IPS-20b (cell line): ENCODE data around the gene SLC39A11.

Experiments used
- H3K27ac ChIP-seq: one replicate; pipeline ENCODE4 v1.5.1; 2013; ENCODE audit warnings: low read length
- H3K27me3 ChIP-seq: 2 replicates; pipeline ENCODE4 v1.6.1; 2013; ENCODE audit warnings: mild to moderate bottlenecking, low read length, inconsistent platforms; ENCODE audit not compliant: insufficient read depth
- H3K36me3 ChIP-seq: 2 replicates; pipeline ENCODE4 v1.6.1; 2013; ENCODE audit warnings: low read depth, mild to moderate bottlenecking, inconsistent platforms, low read length, moderate library complexity; ENCODE audit not compliant: insufficient read depth
- H3K4me1 ChIP-seq: 2 replicates; pipeline ENCODE4 v1.6.1; 2013; ENCODE audit warnings: mild to moderate bottlenecking, control low read depth, inconsistent platforms, low read length, moderate library complexity; ENCODE audit not compliant: insufficient read depth
- H3K4me3 ChIP-seq: 2 replicates; pipeline ENCODE4 v1.5.1; 2013; ENCODE audit warnings: mild to moderate bottlenecking, low read length, inconsistent platforms
- H3K9ac ChIP-seq: 2 replicates; pipeline ENCODE4 v1.6.1; 2013; ENCODE audit warnings: low read depth, mild to moderate bottlenecking, inconsistent platforms, low read length, moderate library complexity
- H3K9me3 ChIP-seq: 2 replicates; pipeline ENCODE4 v1.6.1; 2013; ENCODE audit warnings: mild to moderate bottlenecking, low read depth, low read length, inconsistent platforms; ENCODE audit not compliant: insufficient read depth

SLC39A11 gene

DNA sequence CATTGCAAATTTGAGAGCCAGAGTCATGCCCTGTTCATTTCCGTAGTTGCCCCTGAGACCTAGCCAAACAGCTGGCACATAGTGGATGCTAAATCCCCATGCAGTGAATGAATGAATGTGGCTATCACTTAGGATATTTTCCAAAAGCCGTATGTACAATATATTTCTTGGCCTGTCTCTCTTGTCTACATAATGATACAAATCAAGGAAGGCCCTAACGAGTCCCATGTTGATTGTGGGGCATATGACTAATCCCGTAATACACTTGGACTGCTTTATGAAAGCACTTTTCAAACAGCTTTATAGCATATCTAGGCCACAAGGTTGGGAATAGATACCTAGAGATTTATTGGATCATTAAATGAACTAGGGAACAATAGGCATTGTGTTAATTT is 478.0 kb downstream of the SLC39A11 start:
- no peak overlapping the region for H3K27ac ChIP-seq
- no peaks in the 10 kb centered on the region for H3K4me1 ChIP-seq

DNA sequence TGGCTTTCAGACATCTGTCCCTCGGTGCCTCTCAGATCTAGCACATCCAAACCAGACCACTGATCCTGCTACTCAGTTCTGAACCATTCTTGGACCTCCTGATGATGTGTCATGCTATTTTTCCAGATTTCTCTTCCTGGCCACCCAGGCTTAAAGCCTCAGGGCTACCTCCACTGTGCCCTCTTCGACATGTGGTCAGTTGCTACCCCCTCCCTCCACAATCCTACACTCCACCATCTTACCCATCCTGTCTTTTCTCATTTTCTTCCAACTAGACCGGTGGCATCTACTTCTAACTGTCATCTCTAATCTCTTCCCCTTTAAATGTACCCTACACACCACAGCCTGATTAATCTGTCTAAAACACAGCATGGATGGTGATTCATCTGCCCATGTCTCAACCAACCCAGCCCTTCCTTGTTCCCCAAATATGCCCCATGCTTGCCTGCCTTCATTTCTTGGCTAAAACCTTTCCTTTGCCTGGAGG is 478.6 kb downstream of the SLC39A11 start:
- H3K27ac ChIP-seq: no peak overlapping the region

More for the DNA sequence above, 478.0 kb downstream of the SLC39A11 start:
- no peak overlapping the region for H3K9ac ChIP-seq
- H3K9me3 ChIP-seq: no peaks in the 10 kb centered on the region
- no peaks in the 10 kb centered on the region for H3K36me3 ChIP-seq
- no peak overlapping the region for H3K4me3 ChIP-seq
- peaks cover 25% of the 10 kb centered on the region; the same call in 1 of the 2 replicates for H3K27me3 ChIP-seq

DNA sequence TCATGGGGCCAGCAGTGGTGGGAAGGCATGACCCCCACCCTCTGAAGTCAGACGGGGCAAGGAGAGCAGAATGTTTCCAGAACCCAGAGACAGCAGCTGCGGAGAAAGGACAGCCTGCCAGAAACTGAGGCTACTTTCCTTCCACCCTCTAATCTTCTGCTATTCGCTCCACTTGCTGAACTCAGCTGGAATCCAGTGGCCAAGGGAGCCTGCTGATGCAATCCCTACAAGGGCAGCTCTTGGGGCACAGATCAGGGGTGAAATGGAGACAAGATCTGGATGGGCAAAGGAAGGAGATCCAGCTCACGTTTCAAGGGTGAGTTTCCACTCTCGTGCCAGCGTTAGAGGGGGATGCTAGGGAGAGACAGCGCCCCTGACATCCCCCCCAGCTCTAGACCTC is 479.1 kb downstream of the SLC39A11 start:
- H3K36me3 ChIP-seq: no peaks in the 10 kb centered on the region
- no peaks in the 10 kb centered on the region for H3K4me1 ChIP-seq
- no peak overlapping the region for H3K27ac ChIP-seq

More for the DNA sequence above, 478.6 kb downstream of the SLC39A11 start:
- Histone ChIP-seq H3K4me3 (no peak overlapping the region), H3K27me3 (peaks cover 25% of the 10 kb centered on the region; the same call in 1 of the 2 replicates), H3K4me1 (no peaks in the 10 kb centered on the region), H3K9ac (no peak overlapping the region), H3K9me3 (no peaks in the 10 kb centered on the region), H3K36me3 (no peaks in the 10 kb centered on the region)

DNA sequence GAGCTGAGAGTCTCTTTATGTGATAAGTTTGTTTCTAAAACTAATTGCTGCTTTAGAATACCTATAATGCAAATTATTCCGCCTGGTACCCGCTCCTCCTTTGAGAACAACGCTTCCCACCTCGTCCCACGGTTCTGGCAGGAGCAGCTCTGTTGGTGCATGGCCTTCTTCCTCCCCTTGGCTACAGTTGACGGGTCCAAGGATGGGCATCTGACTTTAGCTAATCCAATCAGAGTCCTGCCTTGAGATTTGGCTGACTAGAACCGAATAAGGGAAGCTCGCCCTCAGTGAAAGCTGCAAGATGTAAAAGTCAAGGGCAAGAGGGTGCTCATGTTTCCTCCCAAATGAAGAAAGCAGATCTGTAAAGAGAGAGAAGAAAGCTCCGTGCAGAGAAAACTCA is 481.3 kb downstream of the SLC39A11 start:
- Histone ChIP-seq H3K27me3 (peaks cover 25% of the 10 kb centered on the region; the same call in 1 of the 2 replicates), H3K27ac (no peak overlapping the region), H3K9ac (no peak overlapping the region)

More for the DNA sequence above, 479.1 kb downstream of the SLC39A11 start:
- H3K9ac ChIP-seq: no peak overlapping the region
- H3K9me3 ChIP-seq: no peaks in the 10 kb centered on the region
- H3K4me3 ChIP-seq: no peak overlapping the region
- H3K27me3 ChIP-seq: peaks cover 25% of the 10 kb centered on the region; the same call in 1 of the 2 replicates

DNA sequence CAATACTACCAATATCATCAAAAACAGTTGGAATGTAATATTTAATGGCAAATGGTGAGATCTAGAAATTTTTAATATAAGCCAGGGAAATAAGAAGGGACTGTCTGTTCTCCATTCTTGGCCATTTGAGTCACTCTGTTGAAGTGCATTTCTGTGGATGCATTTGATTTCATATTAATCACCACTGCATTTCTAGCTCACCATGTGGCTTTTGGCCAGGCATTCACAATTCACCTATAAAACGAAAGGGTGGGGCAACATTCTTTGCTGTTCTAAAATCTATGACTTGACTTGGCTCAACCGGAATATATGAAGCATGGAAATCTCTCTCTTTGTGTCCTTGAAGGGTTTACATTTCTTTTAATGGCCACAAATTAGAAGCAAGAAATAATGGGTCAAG is 483.0 kb downstream of the SLC39A11 start:
- H3K9ac ChIP-seq: no peak overlapping the region

More for the DNA sequence above, 481.3 kb downstream of the SLC39A11 start:
- no peaks in the 10 kb centered on the region for H3K4me1 ChIP-seq
- no peaks in the 10 kb centered on the region for H3K36me3 ChIP-seq
- H3K9me3 ChIP-seq: peaks cover 5% of the 10 kb centered on the region; the same call in 1 of the 2 replicates
- H3K4me3 ChIP-seq: no peak overlapping the region

DNA sequence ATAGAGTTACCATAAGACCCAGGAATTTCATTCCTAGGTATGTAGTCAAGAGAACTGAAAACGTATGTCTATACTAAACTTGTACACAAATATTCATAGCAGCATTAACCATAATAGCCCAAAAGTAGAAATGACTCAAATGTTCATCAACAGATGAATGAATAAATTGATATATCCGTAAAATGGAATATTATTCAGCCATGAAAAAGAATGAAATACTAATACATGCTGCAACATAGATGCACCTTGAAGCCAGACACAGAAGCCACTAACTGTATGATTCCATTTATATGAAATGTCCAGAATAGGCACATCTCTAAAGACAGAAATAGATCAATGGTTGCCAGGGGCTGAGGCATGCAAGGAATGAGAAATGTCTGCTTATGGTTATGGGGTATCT is 484.1 kb downstream of the SLC39A11 start:
- H3K9ac ChIP-seq: no peak overlapping the region
- H3K27ac ChIP-seq: no peak overlapping the region
- peaks cover 5% of the 10 kb centered on the region; the same call in 1 of the 2 replicates for H3K9me3 ChIP-seq
- H3K27me3 ChIP-seq: 0 out of 2 replicates have a peak, but pooled peaks cover 3% of the 10 kb centered on the region
- no peaks in the 10 kb centered on the region for H3K36me3 ChIP-seq
- H3K4me1 ChIP-seq: peaks cover under 1% of the 10 kb centered on the region; the same call in 1 of the 2 replicates
- H3K4me3 ChIP-seq: no peak overlapping the region

More for the DNA sequence above, 483.0 kb downstream of the SLC39A11 start:
- Histone ChIP-seq H3K4me3 (no peak overlapping the region), H3K36me3 (no peaks in the 10 kb centered on the region), H3K27me3 (peaks cover 13% of the 10 kb centered on the region; the same call in 1 of the 2 replicates), H3K27ac (no peak overlapping the region), H3K9me3 (peaks cover 5% of the 10 kb centered on the region; the same call in 1 of the 2 replicates), H3K4me1 (no peaks in the 10 kb centered on the region)

DNA sequence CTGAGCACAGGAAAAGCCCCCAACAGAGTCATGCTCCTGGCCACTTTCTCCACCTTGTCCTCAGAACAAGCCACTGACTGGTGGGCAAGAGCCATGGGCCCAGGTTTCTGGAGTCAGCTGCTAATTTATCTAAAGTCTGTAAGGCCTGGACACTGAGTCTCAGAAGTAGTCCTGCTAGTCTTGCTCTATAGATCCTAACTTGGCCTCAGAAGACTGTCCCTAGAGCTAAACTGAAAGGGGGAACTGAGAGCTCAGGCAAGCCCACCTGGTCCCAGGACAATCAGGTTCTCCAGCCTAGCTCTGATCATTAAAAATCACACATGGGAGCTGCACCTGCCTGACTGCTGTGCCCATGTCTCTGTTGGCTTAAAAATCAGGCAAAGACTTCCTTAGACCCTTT is 485.8 kb downstream of the SLC39A11 start:
- Histone ChIP-seq H3K36me3 (no peaks in the 10 kb centered on the region), H3K27ac (no peak overlapping the region), H3K27me3 (no peaks in the 10 kb centered on the region), H3K9ac (no peak overlapping the region), H3K4me3 (no peak overlapping the region), H3K9me3 (peaks cover 5% of the 10 kb centered on the region; the same call in 1 of the 2 replicates), H3K4me1 (peaks cover 10% of the 10 kb centered on the region)

DNA sequence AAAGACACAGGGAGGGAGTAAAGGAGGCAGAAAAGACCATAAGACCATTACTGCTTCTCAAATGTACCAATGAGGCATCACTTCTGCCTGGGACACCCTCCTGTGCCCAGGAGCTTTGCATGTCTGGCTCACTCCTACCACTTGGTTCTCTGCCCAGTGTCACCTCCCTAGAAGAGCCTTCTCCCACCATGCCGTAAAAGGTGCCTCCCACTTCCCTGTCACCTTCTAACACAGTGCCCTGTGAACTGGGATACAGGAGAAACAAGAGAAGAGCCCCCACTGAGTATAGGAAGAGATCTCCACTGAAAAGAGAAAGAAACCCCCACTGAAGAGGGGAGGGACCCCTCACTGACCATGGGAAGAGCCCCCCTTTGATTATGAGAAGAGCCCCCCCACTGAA is 486.9 kb downstream of the SLC39A11 start:
- Histone ChIP-seq H3K27ac (no peak overlapping the region), H3K9ac (no peak overlapping the region), H3K9me3 (peaks cover 5% of the 10 kb centered on the region; the same call in 1 of the 2 replicates), H3K4me3 (no peak overlapping the region), H3K4me1 (peaks cover 10% of the 10 kb centered on the region), H3K27me3 (no peaks in the 10 kb centered on the region), H3K36me3 (no peaks in the 10 kb centered on the region)

DNA sequence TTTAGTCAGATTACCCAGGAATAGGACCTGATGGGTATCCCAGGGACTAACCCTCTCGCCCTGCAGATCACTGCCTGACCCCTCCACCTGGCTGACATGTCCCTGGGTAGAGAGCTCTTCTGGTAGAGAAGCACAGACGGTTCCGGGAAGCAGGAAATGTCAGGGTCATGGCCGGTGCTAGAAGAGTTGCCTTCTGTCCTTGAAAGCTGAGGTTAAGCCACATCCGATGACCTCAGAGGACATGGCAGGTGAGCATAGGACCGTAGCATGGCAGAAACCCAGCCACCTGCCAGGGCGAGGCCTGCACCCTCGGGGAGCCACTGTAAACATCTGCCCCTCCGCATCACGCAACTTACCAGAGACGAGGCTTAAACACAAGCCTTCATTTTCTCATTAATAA is 488.0 kb downstream of the SLC39A11 start:
- peaks cover 5% of the 10 kb centered on the region; the same call in 1 of the 2 replicates for H3K9me3 ChIP-seq
- H3K9ac ChIP-seq: no peak overlapping the region
- H3K4me3 ChIP-seq: no peak overlapping the region
- no peak overlapping the region for H3K27ac ChIP-seq
- H3K27me3 ChIP-seq: no peaks in the 10 kb centered on the region; the same call in 1 of the 2 replicates
- H3K36me3 ChIP-seq: no peaks in the 10 kb centered on the region
- peaks cover 10% of the 10 kb centered on the region for H3K4me1 ChIP-seq

DNA sequence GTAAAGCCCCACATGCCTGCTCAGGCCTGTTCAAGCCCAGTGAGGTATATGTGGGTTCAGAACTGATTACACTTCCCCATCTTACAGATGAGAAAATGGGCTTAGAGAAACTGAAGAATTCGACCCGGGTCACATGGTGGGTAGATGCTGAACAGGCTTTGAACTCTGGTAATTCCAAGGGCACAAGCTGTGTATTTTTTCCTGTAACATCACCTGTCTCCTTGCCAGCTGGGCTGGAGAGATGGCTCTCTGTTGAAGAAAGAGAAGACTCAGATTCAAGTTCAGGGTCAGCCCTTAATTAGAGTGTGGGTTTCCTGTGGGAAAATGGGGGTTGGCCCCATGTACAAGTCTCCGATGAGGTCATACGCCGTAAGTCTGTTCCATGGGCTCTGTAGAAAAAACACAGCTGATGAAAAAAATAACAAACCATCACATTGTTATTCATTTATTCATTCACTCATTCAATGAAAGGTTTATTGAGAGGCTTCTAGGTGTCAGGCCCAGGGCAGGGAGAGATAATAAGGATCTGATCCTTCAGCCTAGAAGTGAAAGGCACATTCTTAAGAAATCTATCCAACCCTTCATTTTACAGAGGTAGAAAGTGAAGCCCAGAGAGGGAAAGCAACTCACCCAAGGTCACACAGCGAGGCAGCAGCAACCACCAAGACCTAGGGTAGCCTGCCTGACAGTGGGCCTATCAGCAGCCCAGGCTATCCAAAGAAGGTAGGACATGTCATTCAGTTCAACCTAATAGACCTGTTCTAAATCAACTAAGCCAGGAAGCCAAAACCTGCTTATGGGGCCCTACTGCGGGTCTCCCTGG is 488.9 kb downstream of the SLC39A11 start:
- Histone ChIP-seq H3K27ac (no peak overlapping the region), H3K4me1 (peaks cover 10% of the 10 kb centered on the region), H3K9me3 (peaks cover 5% of the 10 kb centered on the region; the same call in 1 of the 2 replicates), H3K9ac (no peak overlapping the region), H3K27me3 (no peaks in the 10 kb centered on the region; the same call in 1 of the 2 replicates), H3K4me3 (peak overlapping the region; percentile 26; the same call in 1 of the 2 replicates), H3K36me3 (no peaks in the 10 kb centered on the region)

DNA sequence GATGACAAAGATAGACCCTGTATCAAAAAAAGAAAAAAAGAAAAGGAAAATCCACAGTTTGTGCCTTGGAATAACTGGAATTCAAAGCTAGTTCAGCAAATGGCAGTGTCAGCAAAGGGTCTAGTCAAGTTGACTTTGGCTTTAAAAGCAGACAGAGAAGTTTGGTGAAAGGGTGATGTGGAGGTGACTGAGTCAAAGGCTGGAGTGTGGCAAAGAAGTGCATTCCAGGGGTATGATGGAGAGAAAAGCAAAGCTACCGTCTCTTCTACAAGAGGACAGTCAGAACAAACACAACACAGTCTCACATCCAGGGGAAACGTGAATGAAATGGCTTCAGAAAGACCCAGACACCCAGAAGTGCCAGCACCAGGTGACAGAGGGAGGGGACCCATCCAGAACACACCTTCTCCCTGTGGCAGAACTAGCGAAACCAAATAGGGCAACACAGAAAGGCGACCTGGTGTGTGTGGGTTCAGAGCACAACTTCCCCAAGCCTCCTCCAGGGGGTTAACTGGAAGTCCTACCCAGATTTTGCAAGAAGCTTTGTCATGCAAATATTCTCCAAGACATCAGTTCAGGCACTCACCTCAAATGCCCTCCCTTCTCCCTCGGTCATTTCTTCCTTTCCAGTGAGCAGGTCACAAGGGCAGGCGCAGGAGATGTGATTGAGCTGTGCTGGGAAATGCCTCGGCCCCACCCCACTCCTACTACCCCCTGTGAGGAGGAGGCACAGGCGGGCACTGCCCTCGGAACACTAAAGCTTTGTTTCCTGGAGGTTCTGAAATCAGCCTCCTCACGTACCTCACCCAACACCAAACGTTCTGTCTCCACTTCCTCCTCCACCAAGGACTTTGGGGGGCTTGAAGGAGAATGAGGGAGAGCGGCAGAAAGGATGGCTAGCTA is 489.7 kb downstream of the SLC39A11 start:
- H3K27ac ChIP-seq: no peak overlapping the region
- no peaks in the 10 kb centered on the region; the same call in 1 of the 2 replicates for H3K27me3 ChIP-seq
- H3K9ac ChIP-seq: no peak overlapping the region
- H3K4me1 ChIP-seq: peaks cover 10% of the 10 kb centered on the region
- peak overlapping the region; percentile 26; the same call in 1 of the 2 replicates for H3K4me3 ChIP-seq
- peaks cover 4% of the 10 kb centered on the region; the same call in 1 of the 2 replicates for H3K9me3 ChIP-seq
- no peaks in the 10 kb centered on the region for H3K36me3 ChIP-seq
